Measurements from ENCODE around the gene CNBP.
"Not testable (repeated sequence)": the region's sequence is repeated elsewhere in the genome, so short reads cannot be mapped to it uniquely, and the experiment has no call there.

CNBP gene

DNA sequence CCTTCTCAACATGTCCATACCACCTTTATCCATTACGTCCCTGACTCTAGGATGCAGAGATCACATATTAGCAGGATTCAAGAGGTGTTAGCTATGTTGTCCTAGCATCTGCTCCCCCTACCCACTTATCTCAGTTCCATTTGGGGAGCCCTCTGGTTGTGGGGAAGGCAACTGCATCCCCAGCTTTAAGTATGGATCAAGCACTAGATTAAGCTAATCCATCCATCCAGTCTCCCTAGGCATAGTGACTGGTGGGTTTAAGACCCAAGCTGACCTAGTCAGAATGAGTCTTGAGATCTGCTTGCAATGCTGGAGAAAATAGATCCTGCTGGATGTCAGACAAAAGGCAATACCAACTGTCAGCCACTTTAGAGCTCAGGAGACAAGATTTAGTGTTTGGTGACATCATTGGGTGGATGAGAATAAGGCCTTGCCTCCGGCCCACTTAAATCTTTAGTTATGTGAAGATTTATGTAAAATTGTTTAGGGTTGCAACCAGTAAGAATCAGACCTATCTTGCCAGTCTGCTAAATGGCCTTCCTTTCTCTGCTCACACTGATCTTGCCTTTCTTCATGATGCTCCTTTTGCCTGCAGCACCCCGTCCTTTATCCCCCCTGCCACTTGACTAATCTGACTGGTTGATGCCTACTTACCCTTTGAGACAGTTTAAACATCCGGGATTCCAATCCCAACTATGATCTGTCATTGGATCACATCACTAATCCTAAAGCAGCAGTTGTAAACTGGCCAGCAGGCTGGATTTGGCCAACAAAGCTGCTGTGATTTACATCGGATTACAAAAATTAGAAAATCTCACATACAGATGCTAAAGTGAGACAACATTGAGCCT is 20.7 kb downstream of the CNBP start:
- 92% methylated on average over 2 of the region's 5 CpGs for WGBS (ENCODE audit: insufficient coverage)
- peaks cover 10 to 33% (median 22%) of the 10 kb centered on the region in 4 experiments for H3K36me3 ChIP-seq (ENCODE audit: control insufficient read depth in 4 of 4, insufficient read depth in 4 of 4, low read length in 3 of 4)
- H3K9me3 ChIP-seq (ENCODE audit: control extremely low read depth in 1 of 5, control insufficient read depth in 4 of 5, insufficient read depth in 2 of 5, low read depth in 1 of 5, low read length in 4 of 5): no peaks in the 10 kb centered on the region
- H3K27me3 ChIP-seq (replicated peaks in 2 of 5; ENCODE audit: control insufficient read depth in 4 of 5, insufficient read depth in 5 of 5, low read length in 4 of 5): no peaks in the 10 kb centered on the region
- ChIA-PET CTCF (interaction anchor here (0.6 to 2.8 kb wide), 25 partner anchors 8 to 282 kb away, joined by 3 to 24 read pairs (median 4); partner anchors contain the start of genes CNBP, GP9 and RAB43), POLR2A (interaction anchor here (1.2 to 2.6 kb wide), 2 partner anchors 21 to 83 kb away, joined by 4 to 12 read pairs; partner anchors contain the start of gene CNBP)
- peak overlapping the region in 2 of 7 experiments; percentile 84 to 99 for H3K4me3 ChIP-seq (ENCODE audit: control insufficient read depth in 1 of 7, extremely low read depth in 1 of 7, insufficient read depth in 4 of 7, low read depth in 2 of 7, low read length in 6 of 7)
- peak; percentile 31 to 48 (median 40) for DNase-seq
- peaks cover 9 to 30% (median 22%) of the 10 kb centered on the region in 4 experiments for H3K4me1 ChIP-seq (ENCODE audit: control extremely low read depth in 1 of 4, control insufficient read depth in 4 of 4, insufficient read depth in 4 of 4, low read length in 3 of 4)
- H3K27ac ChIP-seq (ENCODE audit: insufficient read depth in 1 of 2, low read depth in 1 of 2, low read length in 2 of 2, poor library complexity in 1 of 2, severe bottlenecking in 2 of 2): peak overlapping the region in 1 of 2 experiments; percentile 97

DNA sequence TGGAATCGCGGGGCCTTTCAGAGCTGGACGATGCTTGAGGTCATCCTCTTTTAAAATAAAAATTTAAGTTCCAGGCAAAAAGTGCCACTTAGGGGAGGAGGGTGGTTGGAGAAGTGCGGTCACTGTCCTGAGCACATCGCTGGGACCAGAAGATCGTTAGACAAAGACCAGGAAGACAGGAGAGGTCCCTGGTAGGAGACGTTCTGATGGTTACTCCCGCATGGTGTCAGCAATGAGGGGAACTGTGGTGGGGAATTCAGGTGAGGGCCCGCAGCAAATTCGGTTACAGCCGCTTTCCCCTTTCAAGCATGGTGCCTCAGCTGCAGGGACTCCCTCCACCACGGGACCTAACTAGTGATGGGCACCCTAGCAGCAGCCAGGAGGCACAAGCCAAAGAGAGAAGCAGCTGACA is 21.8 kb downstream of the CNBP start:
- H3K27ac ChIP-seq (ENCODE audit: insufficient read depth in 1 of 2, low read depth in 1 of 2, low read length in 2 of 2, poor library complexity in 1 of 2, severe bottlenecking in 2 of 2): peak overlapping the region; percentile 94 to 97
- 2% methylated on average over 12 of the region's 12 CpGs for WGBS (ENCODE audit: insufficient coverage)
- H3K27me3 ChIP-seq (replicated peaks in 2 of 5; ENCODE audit: control insufficient read depth in 4 of 5, insufficient read depth in 5 of 5, low read length in 4 of 5): no peaks in the 10 kb centered on the region
- POLR2A ChIA-PET: interaction anchor here (0.7 to 2.6 kb wide), 4 partner anchors 20 to 457 kb away, joined by 3 to 12 read pairs (median 4); partner anchors contain the start of gene CNBP
- H3K36me3 ChIP-seq (ENCODE audit: control insufficient read depth in 4 of 4, insufficient read depth in 4 of 4, low read length in 3 of 4): peaks cover 3 to 32% (median 20%) of the 10 kb centered on the region in 4 experiments
- DNase-seq: peak in 2 of 3 donors; percentile 61 to 74
- H3K4me1 ChIP-seq (ENCODE audit: control extremely low read depth in 1 of 4, control insufficient read depth in 4 of 4, insufficient read depth in 4 of 4, low read length in 3 of 4): peaks cover 9 to 30% (median 22%) of the 10 kb centered on the region in 4 experiments
- CTCF ChIA-PET: interaction anchor here (0.7 to 2.8 kb wide), 20 partner anchors 9 to 281 kb away, joined by 3 to 24 read pairs (median 4); partner anchors contain the start of genes CNBP and RAB43
- H3K9me3 ChIP-seq (ENCODE audit: control extremely low read depth in 1 of 5, control insufficient read depth in 4 of 5, insufficient read depth in 2 of 5, low read depth in 1 of 5, low read length in 4 of 5): no peaks in the 10 kb centered on the region
- peak overlapping the region; percentile 84 to 99 (median 92) for H3K4me3 ChIP-seq (ENCODE audit: control insufficient read depth in 1 of 7, extremely low read depth in 1 of 7, insufficient read depth in 4 of 7, low read depth in 2 of 7, low read length in 6 of 7)

GRCh38 chr3:129160891-129161859 is 22.5 kb downstream of the CNBP start, which contains the start of gene ISY1:
TSS of gene ISY1 (minus strand) at chr3:129161063. CDS start at chr3:129160975, 88 bp downstream.
- Histone ChIP-seq H3K4me1 (ENCODE audit: control extremely low read depth in 1 of 4, control insufficient read depth in 4 of 4, insufficient read depth in 4 of 4, low read length in 3 of 4) (peaks cover 9 to 30% (median 22%) of the 10 kb centered on the region in 4 experiments), H3K36me3 (ENCODE audit: control insufficient read depth in 4 of 4, insufficient read depth in 4 of 4, low read length in 3 of 4) (peaks cover 0 to 33% (median 18%) of the 10 kb centered on the region in 4 experiments), H3K9me3 (ENCODE audit: control extremely low read depth in 1 of 5, control insufficient read depth in 4 of 5, insufficient read depth in 2 of 5, low read depth in 1 of 5, low read length in 4 of 5) (no peaks in the 10 kb centered on the region), H3K27ac (ENCODE audit: insufficient read depth in 1 of 2, low read depth in 1 of 2, low read length in 2 of 2, poor library complexity in 1 of 2, severe bottlenecking in 2 of 2) (peak within 1 kb of the TSS; percentile 94 to 97), H3K27me3 (replicated peaks in 2 of 5; ENCODE audit: control insufficient read depth in 4 of 5, insufficient read depth in 5 of 5, low read length in 4 of 5) (no peaks in the 10 kb centered on the region), H3K4me3 (ENCODE audit: control insufficient read depth in 1 of 7, extremely low read depth in 1 of 7, insufficient read depth in 4 of 7, low read depth in 2 of 7, low read length in 6 of 7) (peak within 1 kb of the TSS; percentile 84 to 99 (median 92))
- CTCF ChIA-PET: interaction anchor here (0.7 to 2.8 kb wide), 16 partner anchors 9 to 191 kb away, joined by 3 to 24 read pairs (median 5); partner anchors contain the start of gene RAB43
- peak; percentile 93 to 96 (median 95) for DNase-seq
- POLR2A ChIA-PET: interaction anchor here (1.4 to 2.6 kb wide), 3 partner anchors 21 to 85 kb away, joined by 3 to 12 read pairs (median 4); partner anchors contain the start of gene CNBP
- 0% methylated on average over 42 of the region's 67 CpGs for WGBS (ENCODE audit: insufficient coverage)

DNA sequence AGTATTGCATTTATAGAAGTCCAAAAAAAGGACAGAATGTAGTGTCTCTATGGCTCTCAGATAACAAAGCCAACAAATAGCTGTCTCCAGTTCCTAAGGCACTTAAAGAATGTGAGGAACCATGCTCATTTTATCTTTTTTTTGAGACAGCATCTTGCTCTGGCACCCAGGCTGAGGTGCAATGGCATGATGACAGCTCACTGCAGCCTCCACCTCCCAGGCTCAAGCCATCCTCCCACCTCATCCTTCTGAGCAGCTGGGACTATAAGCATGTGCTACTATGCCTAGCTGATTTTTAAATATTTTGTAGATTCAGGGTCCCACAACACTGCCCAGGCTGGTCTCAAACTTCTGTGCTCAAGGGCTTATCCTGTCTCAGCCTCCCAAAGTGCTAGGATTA is 38.9 kb downstream of the CNBP start:
- Histone ChIP-seq H3K4me3 (ENCODE audit: control insufficient read depth in 1 of 7, extremely low read depth in 1 of 7, insufficient read depth in 4 of 7, low read depth in 2 of 7, low read length in 6 of 7) (no peak overlapping the region), H3K4me1 (ENCODE audit: control extremely low read depth in 1 of 4, control insufficient read depth in 4 of 4, insufficient read depth in 4 of 4, low read length in 3 of 4) (no peaks in the 10 kb centered on the region), H3K36me3 (ENCODE audit: control insufficient read depth in 4 of 4, insufficient read depth in 4 of 4, low read length in 3 of 4) (peaks cover 14 to 49% (median 33%) of the 10 kb centered on the region in 4 experiments), H3K9me3 (ENCODE audit: control extremely low read depth in 1 of 5, control insufficient read depth in 4 of 5, insufficient read depth in 2 of 5, low read depth in 1 of 5, low read length in 4 of 5) (no peaks in the 10 kb centered on the region), H3K27ac (ENCODE audit: insufficient read depth in 1 of 2, low read depth in 1 of 2, low read length in 2 of 2, poor library complexity in 1 of 2, severe bottlenecking in 2 of 2) (no peak overlapping the region), H3K27me3 (replicated peaks in 2 of 5; ENCODE audit: control insufficient read depth in 4 of 5, insufficient read depth in 5 of 5, low read length in 4 of 5) (no peaks in the 10 kb centered on the region)
- POLR2A ChIA-PET: no interaction called here
- CTCF ChIA-PET: interaction anchor here (0.6 to 2.6 kb wide), 4 partner anchors 9 to 101 kb away, joined by 3 to 9 read pairs (median 6); no protein-coding TSS in a partner anchor
- no peak for DNase-seq

DNA sequence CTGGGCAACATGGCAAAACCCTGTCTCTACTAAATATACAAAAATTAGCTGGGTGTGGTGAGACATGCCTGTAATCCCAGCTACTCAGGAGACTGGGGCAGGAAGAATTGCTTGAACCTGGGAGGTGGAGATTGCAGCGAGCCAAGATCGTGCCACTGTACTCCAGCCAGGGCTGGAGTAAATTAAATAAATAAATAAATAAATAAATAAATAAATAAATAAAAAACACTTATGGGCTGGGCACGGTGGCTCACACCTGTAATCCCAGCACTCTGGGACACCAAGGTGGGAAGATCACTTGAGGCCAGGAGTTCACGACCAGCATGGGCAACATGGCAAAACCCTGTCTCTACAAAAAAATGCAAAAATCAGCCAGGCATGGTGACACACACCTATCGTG is 42.7 kb downstream of the CNBP start:
- H3K4me1 ChIP-seq (ENCODE audit: control extremely low read depth in 1 of 4, control insufficient read depth in 4 of 4, insufficient read depth in 4 of 4, low read length in 3 of 4); H3K9me3 ChIP-seq (ENCODE audit: control extremely low read depth in 1 of 5, control insufficient read depth in 4 of 5, insufficient read depth in 2 of 5, low read depth in 1 of 5, low read length in 4 of 5); POLR2A ChIA-PET; DNase-seq; H3K27ac ChIP-seq (ENCODE audit: insufficient read depth in 1 of 2, low read depth in 1 of 2, low read length in 2 of 2, poor library complexity in 1 of 2, severe bottlenecking in 2 of 2); H3K4me3 ChIP-seq (ENCODE audit: control insufficient read depth in 1 of 7, extremely low read depth in 1 of 7, insufficient read depth in 4 of 7, low read depth in 2 of 7, low read length in 6 of 7); CTCF ChIA-PET; H3K27me3 ChIP-seq (replicated peaks in 2 of 5; ENCODE audit: control insufficient read depth in 4 of 5, insufficient read depth in 5 of 5, low read length in 4 of 5): not testable (repeated sequence)
- 94% methylated on average over 3 of the region's 5 CpGs for WGBS (ENCODE audit: insufficient coverage)
- H3K36me3 ChIP-seq (ENCODE audit: control insufficient read depth in 4 of 4, insufficient read depth in 4 of 4, low read length in 3 of 4): peaks cover 9 to 57% (median 27%) of the 10 kb centered on the region in 4 experiments

DNA sequence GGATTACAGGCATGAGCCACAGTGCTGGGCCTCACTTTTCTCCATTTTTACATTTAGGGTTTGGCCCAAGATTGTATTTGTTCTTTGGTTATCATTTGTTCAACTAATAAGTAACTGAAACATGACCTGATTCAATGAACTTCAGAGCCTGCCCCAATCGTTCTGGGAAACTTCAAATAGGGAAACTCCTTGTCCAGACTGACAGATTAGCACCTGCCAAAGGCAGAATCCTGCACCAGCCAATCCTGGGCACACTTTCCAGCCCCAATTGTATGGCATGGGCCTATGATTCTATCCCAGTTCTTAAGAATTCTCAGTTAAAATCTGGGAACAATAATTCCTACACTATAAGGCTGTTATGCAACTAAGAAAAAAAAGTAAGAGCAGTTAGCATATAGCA is 43.8 kb downstream of the CNBP start:
- WGBS (ENCODE audit: insufficient coverage): 100% methylated on average over 1 of the region's 1 CpG
- CTCF ChIA-PET: no interaction called here

More for the DNA sequence above, 43.8 kb downstream of the CNBP start:
- Histone ChIP-seq H3K9me3 (ENCODE audit: control extremely low read depth in 1 of 5, control insufficient read depth in 4 of 5, insufficient read depth in 2 of 5, low read depth in 1 of 5, low read length in 4 of 5) (no peaks in the 10 kb centered on the region), H3K27ac (ENCODE audit: insufficient read depth in 1 of 2, low read depth in 1 of 2, low read length in 2 of 2, poor library complexity in 1 of 2, severe bottlenecking in 2 of 2) (no peak overlapping the region), H3K27me3 (replicated peaks in 2 of 5; ENCODE audit: control insufficient read depth in 4 of 5, insufficient read depth in 5 of 5, low read length in 4 of 5) (no peaks in the 10 kb centered on the region), H3K4me1 (ENCODE audit: control extremely low read depth in 1 of 4, control insufficient read depth in 4 of 4, insufficient read depth in 4 of 4, low read length in 3 of 4) (no peaks in the 10 kb centered on the region), H3K4me3 (ENCODE audit: control insufficient read depth in 1 of 7, extremely low read depth in 1 of 7, insufficient read depth in 4 of 7, low read depth in 2 of 7, low read length in 6 of 7) (no peak overlapping the region), H3K36me3 (ENCODE audit: control insufficient read depth in 4 of 4, insufficient read depth in 4 of 4, low read length in 3 of 4) (peaks cover 9 to 57% (median 21%) of the 10 kb centered on the region in 4 experiments)
- no peak for DNase-seq
- POLR2A ChIA-PET: no interaction called here

Data from common myeloid progenitor, CD34-positive (primary cell).